ENCODE measurements around the gene RNF115. TPM values are rescaled to one million over a fixed set of nuclear protein-coding genes. Genes with fewer than 3 reads are reported as not detected.

RNF115 gene
- total and polyA plus RNA-seq, 2 donors (not counting 1 experiment from before 2014, with no cell fraction given), result 4.6 to 19.8 TPM

DNA sequence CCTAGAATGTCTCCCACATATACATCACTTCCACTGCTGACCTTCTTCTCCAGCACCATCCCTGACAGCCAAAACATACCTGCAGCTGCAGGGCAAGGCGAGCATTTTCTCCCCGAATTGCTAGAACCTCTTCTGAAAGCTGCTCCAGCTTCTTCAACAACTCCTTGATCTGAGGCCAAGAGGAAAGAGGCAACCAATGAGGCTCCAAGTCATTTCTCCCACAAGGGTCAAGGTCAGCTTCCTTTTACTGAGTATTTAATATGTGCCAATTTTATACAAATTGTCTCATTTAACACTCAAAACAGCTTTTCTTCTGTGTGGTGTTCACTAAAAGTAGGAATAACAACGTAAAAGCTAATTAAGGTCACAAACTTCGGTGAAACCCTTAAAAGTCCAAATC lies 44.3 kb upstream of the RNF115 start:
- ChIA-PET CTCF (interaction anchor here (1.5 kb wide), 1 partner anchor 23 kb away, joined by 5 read pairs; the partner anchor contains the start of gene NUDT17), POLR2A (no interaction called here)
- Histone ChIP-seq H4K20me1 (ENCODE audit: control insufficient read depth, insufficient read depth, low read length, poor library complexity, severe bottlenecking) (no peaks in the 10 kb centered on the region), H2AFZ (ENCODE audit: insufficient read depth, low read depth, low read length, poor library complexity, severe bottlenecking) (no peak overlapping the region), H3K27me3 (replicated peaks in 1 of 4; ENCODE audit: control extremely low read depth in 1 of 4, control insufficient read depth in 3 of 4, insufficient read depth in 4 of 4, low read length in 3 of 4) (peaks cover 0 to 13% (median under 1%) of the 10 kb centered on the region in 4 experiments), H3K4me1 (ENCODE audit: control insufficient read depth in 2 of 2, insufficient read depth in 2 of 2, low read length in 2 of 2) (peaks cover 10 to 11% of the 10 kb centered on the region in 2 donors), H3K4me3 (ENCODE audit: control extremely low read depth in 1 of 5, extremely low read depth in 1 of 5, insufficient read depth in 1 of 5, low read depth in 2 of 5, low read length in 4 of 5) (no peak overlapping the region), H3K79me2 (ENCODE audit: control insufficient read depth, insufficient read depth, low read length) (no peaks in the 10 kb centered on the region), H3K27ac (ENCODE audit: low read length in 2 of 2) (no peak overlapping the region), H3K36me3 (replicated peaks in 1 of 2; ENCODE audit: control extremely low read depth in 1 of 2, control insufficient read depth in 1 of 2, extremely low read depth in 1 of 2, insufficient read depth in 2 of 2, low read length in 1 of 2) (no peaks in the 10 kb centered on the region), H3K9ac (ENCODE audit: low read length) (no peak overlapping the region), H3K4me2 (replicated peaks; ENCODE audit: low read depth, low read length, poor library complexity, severe bottlenecking) (no peak overlapping the region), H3K9me3 (ENCODE audit: control extremely low read depth in 1 of 3, control insufficient read depth in 2 of 3, insufficient read depth in 1 of 3, low read length in 2 of 3) (no peaks in the 10 kb centered on the region)
- Mint-ChIP-seq H3K27ac (no peak overlapping the region), H3K4me3 (no peak overlapping the region), H3K9me3 (ENCODE audit: insufficient read depth) (no peaks in the 10 kb centered on the region), H3K27me3 (peaks cover 41% of the 10 kb centered on the region), H3K4me1 (peaks cover 13% of the 10 kb centered on the region)
- intact Hi-C loops (cut with micrococcal nuclease), result no loop called here
- DNase-seq (no peak), ATAC-seq (ENCODE audit: low read depth) (no peak)
- TF ChIP-seq, protein P1, sequence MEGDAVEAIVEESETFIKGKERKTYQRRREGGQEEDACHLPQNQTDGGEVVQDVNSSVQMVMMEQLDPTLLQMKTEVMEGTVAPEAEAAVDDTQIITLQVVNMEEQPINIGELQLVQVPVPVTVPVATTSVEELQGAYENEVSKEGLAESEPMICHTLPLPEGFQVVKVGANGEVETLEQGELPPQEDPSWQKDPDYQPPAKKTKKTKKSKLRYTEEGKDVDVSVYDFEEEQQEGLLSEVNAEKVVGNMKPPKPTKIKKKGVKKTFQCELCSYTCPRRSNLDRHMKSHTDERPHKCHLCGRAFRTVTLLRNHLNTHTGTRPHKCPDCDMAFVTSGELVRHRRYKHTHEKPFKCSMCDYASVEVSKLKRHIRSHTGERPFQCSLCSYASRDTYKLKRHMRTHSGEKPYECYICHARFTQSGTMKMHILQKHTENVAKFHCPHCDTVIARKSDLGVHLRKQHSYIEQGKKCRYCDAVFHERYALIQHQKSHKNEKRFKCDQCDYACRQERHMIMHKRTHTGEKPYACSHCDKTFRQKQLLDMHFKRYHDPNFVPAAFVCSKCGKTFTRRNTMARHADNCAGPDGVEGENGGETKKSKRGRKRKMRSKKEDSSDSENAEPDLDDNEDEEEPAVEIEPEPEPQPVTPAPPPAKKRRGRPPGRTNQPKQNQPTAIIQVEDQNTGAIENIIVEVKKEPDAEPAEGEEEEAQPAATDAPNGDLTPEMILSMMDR (IDR thresholded peaks at IDR 0.05), result no peak
- no peak for TF ChIP-seq EZH2 (IDR thresholded peaks at IDR 0.05; ENCODE audit: borderline replicate concordance, insufficient read depth, low read depth, low read length, poor library complexity, severe bottlenecking)
- WGBS (ENCODE audit: insufficient coverage), result 94% methylated on average over 2 of the region's 4 CpGs

DNA sequence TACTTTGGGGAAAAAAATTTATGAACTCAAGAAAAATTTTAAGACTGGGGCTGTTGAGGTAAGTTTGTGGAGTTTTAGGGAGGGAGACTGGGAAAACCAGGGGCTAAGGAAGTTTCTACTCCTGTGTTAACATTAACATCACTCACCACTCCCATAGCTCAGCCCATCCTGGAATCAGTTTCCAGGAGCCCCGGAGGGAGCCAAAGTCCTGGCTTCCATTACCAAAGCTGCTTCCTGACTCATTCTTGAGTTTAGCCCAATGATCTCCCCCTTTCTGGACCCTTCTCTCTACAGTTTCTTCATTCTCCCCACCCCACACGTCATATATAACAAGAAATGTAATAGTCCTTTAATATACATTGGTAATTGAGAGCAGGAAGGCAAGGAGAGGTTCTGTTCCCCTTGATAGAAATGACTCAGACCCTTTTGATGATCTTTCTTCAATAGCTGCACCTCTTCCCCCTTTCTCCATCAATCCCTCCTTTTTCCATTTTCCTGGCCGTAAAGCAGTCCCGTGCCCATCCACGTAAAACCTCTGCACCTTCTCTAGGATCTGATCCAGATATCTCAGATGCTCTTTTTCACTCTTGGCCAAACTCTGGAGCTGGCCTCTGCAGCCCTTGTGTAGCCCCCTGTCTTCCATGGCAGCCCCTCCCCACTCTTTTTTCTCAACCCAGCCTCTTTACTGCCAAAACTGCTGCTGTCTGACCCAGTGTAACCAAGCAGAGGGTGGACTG lies 39.6 kb upstream of the RNF115 start:
- no peak overlapping the region for H3K4me3 Mint-ChIP-seq
- Histone ChIP-seq H3K4me3 (ENCODE audit: control extremely low read depth in 1 of 5, extremely low read depth in 1 of 5, insufficient read depth in 1 of 5, low read depth in 2 of 5, low read length in 4 of 5) (no peak overlapping the region), H3K9ac (ENCODE audit: low read length) (no peak overlapping the region), H3K4me2 (replicated peaks; ENCODE audit: low read depth, low read length, poor library complexity, severe bottlenecking) (no peak overlapping the region), H3K27ac (ENCODE audit: low read length in 2 of 2) (no peak overlapping the region), H4K20me1 (ENCODE audit: control insufficient read depth, insufficient read depth, low read length, poor library complexity, severe bottlenecking) (no peaks in the 10 kb centered on the region), H3K4me1 (ENCODE audit: control insufficient read depth in 2 of 2, insufficient read depth in 2 of 2, low read length in 2 of 2) (peaks cover 3 to 6% of the 10 kb centered on the region in 2 donors), H3K9me3 (ENCODE audit: control extremely low read depth in 1 of 3, control insufficient read depth in 2 of 3, insufficient read depth in 1 of 3, low read length in 2 of 3) (no peaks in the 10 kb centered on the region), H3K36me3 (replicated peaks in 1 of 2; ENCODE audit: control extremely low read depth in 1 of 2, control insufficient read depth in 1 of 2, extremely low read depth in 1 of 2, insufficient read depth in 2 of 2, low read length in 1 of 2) (no peaks in the 10 kb centered on the region), H3K27me3 (replicated peaks in 1 of 4; ENCODE audit: control extremely low read depth in 1 of 4, control insufficient read depth in 3 of 4, insufficient read depth in 4 of 4, low read length in 3 of 4) (peaks cover 0 to 7% (median 1%) of the 10 kb centered on the region in 4 experiments), H3K79me2 (ENCODE audit: control insufficient read depth, insufficient read depth, low read length) (no peaks in the 10 kb centered on the region), H2AFZ (ENCODE audit: insufficient read depth, low read depth, low read length, poor library complexity, severe bottlenecking) (no peak overlapping the region)
- ATAC-seq (ENCODE audit: low read depth) (no peak), DNase-seq (no peak)
- POLR2A ChIA-PET, result no interaction called here
- intact Hi-C loops (cut with micrococcal nuclease), result no loop called here
- 97% methylated on average over 4 of the region's 5 CpGs for WGBS (ENCODE audit: insufficient coverage)
- H3K4me1 Mint-ChIP-seq, result peaks cover 3% of the 10 kb centered on the region
- CTCF ChIA-PET, result interaction anchor here (1.0 kb wide), 2 partner anchors 17 to 29 kb away, joined by 3 read pairs; partner anchors contain the start of gene NUDT17
- H3K27ac Mint-ChIP-seq, result no peak overlapping the region
- no peak for TF ChIP-seq EZH2 (IDR thresholded peaks at IDR 0.05; ENCODE audit: borderline replicate concordance, insufficient read depth, low read depth, low read length, poor library complexity, severe bottlenecking)
- TF ChIP-seq, protein P1 (IDR thresholded peaks at IDR 0.05), result no peak
- peaks cover 25% of the 10 kb centered on the region for H3K27me3 Mint-ChIP-seq
- no peaks in the 10 kb centered on the region for H3K9me3 Mint-ChIP-seq (ENCODE audit: insufficient read depth)
